ENCODE results near the gene AKT2. TPM values are rescaled to one million over a fixed set of nuclear protein-coding genes. Genes with fewer than 3 reads are reported as not detected.

AKT2 gene
- total RNA-seq, 1 donor from 2014 or later: 197 TPM

DNA sequence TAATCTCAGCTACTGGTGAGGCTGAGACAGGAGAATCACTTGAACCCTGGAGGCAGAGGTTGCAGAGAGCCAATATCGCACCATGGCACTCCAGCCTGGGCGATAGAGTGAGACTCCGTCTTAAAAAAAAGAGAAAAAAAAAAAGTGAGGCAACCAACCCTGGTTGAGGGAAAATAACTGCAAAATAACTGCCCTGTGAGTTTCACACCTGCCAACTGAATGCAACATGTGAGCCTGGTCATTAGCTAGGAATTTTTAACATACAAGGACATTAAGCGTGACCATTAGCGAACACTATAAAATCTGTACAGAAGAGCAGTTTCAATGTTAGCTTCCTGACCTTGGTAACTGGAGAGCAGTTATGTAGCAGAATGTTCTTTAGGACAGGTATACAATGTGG, 56.3 kb downstream of the AKT2 start:
- TF ChIP-seq, protein P1, sequence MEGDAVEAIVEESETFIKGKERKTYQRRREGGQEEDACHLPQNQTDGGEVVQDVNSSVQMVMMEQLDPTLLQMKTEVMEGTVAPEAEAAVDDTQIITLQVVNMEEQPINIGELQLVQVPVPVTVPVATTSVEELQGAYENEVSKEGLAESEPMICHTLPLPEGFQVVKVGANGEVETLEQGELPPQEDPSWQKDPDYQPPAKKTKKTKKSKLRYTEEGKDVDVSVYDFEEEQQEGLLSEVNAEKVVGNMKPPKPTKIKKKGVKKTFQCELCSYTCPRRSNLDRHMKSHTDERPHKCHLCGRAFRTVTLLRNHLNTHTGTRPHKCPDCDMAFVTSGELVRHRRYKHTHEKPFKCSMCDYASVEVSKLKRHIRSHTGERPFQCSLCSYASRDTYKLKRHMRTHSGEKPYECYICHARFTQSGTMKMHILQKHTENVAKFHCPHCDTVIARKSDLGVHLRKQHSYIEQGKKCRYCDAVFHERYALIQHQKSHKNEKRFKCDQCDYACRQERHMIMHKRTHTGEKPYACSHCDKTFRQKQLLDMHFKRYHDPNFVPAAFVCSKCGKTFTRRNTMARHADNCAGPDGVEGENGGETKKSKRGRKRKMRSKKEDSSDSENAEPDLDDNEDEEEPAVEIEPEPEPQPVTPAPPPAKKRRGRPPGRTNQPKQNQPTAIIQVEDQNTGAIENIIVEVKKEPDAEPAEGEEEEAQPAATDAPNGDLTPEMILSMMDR (IDR thresholded peaks at IDR 0.05; ENCODE audit: partially characterized antibody, unreplicated experiment): no peak
- H3K4me3 Mint-ChIP-seq (ENCODE audit: unreplicated experiment): no peak overlapping the region

DNA sequence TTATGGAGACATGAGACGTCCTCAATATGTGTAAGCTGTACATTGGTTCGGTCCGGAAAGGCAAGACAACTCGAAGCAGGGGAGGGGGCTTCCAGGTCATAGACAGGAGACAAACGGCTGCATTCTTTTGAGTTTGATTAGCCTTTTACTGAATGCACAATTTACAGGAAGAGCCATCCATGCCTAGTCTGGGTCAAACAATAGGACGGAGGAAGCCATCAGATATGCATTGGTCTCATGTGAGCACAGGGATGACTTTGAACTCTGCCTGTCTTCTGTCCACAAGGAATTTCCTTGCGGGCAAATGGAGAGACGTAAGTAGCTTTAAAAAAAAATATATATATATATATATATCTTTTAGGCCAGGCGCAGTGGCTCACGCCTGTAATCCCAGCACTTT, 56.8 kb downstream of the AKT2 start:
- no peak overlapping the region for H3K27ac Mint-ChIP-seq (ENCODE audit: unreplicated experiment)
- peaks cover 23% of the 10 kb centered on the region for H3K27me3 Mint-ChIP-seq (ENCODE audit: unreplicated experiment)
- peaks cover 8% of the 10 kb centered on the region for H3K4me1 Mint-ChIP-seq (ENCODE audit: low read depth, unreplicated experiment)
- TF ChIP-seq, protein P1 (IDR thresholded peaks at IDR 0.05; ENCODE audit: partially characterized antibody, unreplicated experiment): no peak
- H3K9me3 Mint-ChIP-seq (ENCODE audit: unreplicated experiment): peaks cover 4% of the 10 kb centered on the region
- peaks cover 9% of the 10 kb centered on the region for H3K36me3 Mint-ChIP-seq (ENCODE audit: unreplicated experiment)
- no peak for DNase-seq
- no peak overlapping the region for H3K4me3 Mint-ChIP-seq (ENCODE audit: unreplicated experiment)

More for the DNA sequence above, 56.3 kb downstream of the AKT2 start:
- peaks cover 8% of the 10 kb centered on the region for H3K4me1 Mint-ChIP-seq (ENCODE audit: low read depth, unreplicated experiment)
- peaks cover 23% of the 10 kb centered on the region for H3K27me3 Mint-ChIP-seq (ENCODE audit: unreplicated experiment)
- no peak for DNase-seq
- peaks cover 9% of the 10 kb centered on the region for H3K36me3 Mint-ChIP-seq (ENCODE audit: unreplicated experiment)
- no peak overlapping the region for H3K27ac Mint-ChIP-seq (ENCODE audit: unreplicated experiment)
- H3K9me3 Mint-ChIP-seq (ENCODE audit: unreplicated experiment): peaks cover 4% of the 10 kb centered on the region

DNA sequence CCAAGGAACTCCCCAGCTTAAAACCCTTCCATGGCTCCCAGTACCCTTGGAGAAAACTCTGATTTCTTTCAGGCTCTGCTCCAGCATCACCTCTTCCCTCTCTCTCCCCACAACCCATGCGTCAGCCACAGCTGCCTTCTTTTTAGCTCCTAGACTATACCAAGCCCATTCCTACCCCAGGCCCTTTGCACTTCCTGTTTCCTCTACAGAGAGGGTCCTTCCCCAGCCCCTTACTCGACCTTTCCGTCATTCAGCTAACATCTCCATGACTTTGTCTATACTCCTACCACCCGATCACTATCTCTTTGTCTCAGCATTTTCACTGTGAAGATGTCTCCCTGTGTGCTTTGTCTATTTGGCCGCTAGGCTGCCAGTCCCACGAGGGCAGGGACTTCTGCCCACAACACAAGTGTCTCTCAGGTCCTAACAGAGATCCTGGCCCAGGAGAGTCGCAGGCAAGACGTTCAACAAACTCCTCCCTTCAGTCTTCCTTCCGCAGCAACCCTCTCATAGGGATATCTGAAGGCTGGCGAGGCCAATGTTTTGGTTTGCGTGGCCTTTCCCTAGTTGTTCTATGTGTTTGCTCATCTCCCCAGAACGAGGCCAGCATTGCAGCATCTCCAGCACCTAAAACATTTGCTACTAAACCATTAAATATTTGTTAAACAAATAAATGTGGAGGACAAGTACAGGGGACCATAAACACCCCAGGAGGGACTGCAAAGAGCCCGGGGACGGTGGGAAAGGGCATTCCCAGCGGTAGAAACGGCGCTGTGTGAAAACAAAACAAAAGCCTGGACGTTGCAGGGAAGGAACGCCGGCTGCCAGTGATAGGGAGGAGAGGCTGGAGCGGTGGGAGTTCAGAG, 59.5 kb downstream of the AKT2 start:
- Mint-ChIP-seq H3K9me3 (ENCODE audit: unreplicated experiment) (peaks cover 7% of the 10 kb centered on the region), H3K4me3 (ENCODE audit: unreplicated experiment) (peak overlapping the region; percentile 77), H3K4me1 (ENCODE audit: low read depth, unreplicated experiment) (peaks cover 3% of the 10 kb centered on the region), H3K27me3 (ENCODE audit: unreplicated experiment) (peaks cover 23% of the 10 kb centered on the region), H3K36me3 (ENCODE audit: unreplicated experiment) (peaks cover 16% of the 10 kb centered on the region), H3K27ac (ENCODE audit: unreplicated experiment) (no peak overlapping the region)
- DNase-seq: no peak
- TF ChIP-seq, protein P1 (IDR thresholded peaks at IDR 0.05; ENCODE audit: partially characterized antibody, unreplicated experiment): no peak

DNA sequence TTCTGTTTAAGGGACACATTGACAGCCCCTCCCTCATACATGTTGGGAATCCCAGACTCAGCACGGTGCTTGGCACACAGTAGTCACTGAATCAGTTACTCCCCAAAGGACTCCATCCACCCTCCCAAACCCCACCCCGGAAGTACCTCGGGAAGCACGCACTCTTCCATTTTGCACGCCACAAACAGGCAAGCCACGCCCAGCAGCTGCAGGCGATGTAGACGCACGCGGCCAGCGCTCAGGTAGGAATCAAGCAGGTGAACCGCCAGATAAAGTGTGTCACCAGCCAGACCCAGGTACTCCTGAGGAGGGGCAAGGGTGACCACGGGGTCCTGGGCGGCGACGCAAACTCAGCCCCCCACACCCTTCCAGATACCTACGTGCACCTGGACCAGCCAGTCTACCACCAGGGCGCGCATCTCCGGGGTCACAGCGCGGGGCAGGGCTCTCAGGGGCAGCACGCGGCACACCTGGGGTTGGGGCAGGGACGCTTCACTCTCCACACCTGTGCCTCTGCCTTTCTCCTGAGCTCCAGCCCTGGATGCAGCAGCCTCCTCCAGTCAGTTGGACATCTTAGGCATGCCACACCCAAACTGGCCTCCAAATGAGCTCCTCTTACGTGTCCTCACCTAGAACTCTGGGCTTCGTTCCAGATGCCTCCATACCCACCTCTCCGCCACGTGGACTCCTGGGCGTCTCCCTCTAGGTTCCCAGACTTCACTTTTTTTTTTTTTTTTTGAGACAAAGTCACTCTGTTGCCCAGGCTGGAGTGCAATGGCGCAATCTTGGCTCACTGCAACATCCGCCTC, 60.6 kb downstream of the AKT2 start:
- Mint-ChIP-seq H3K4me1 (ENCODE audit: low read depth, unreplicated experiment) (peaks cover 3% of the 10 kb centered on the region), H3K27me3 (ENCODE audit: unreplicated experiment) (peaks cover 28% of the 10 kb centered on the region), H3K27ac (ENCODE audit: unreplicated experiment) (no peak overlapping the region), H3K4me3 (ENCODE audit: unreplicated experiment) (no peak overlapping the region), H3K9me3 (ENCODE audit: unreplicated experiment) (peaks cover 8% of the 10 kb centered on the region), H3K36me3 (ENCODE audit: unreplicated experiment) (peaks cover 16% of the 10 kb centered on the region)
- TF ChIP-seq, protein P1 (IDR thresholded peaks at IDR 0.05; ENCODE audit: partially characterized antibody, unreplicated experiment): no peak
- no peak for DNase-seq

All from glutamatergic neuron (in vitro differentiated cells).